GM12892 (cell line): ENCODE results near the gene NADSYN1.

Experiments used
- POLR2A ChIP-seq: IDR thresholded peaks from 2 replicates; pipeline ENCODE4 v1.6.1; 2011; ENCODE audit warnings: low read depth, low read length, control low read depth
- TAF1 ChIP-seq: IDR thresholded peaks from 2 replicates; pipeline ENCODE4 v1.6.1; 2011; ENCODE audit warnings: low read depth, mild to moderate bottlenecking, control low read depth, low read length, borderline replicate concordance

GRCh38 chr11:71443736-71444445 lies 9.1 kb upstream of the NADSYN1 start:
- TF ChIP-seq POLR2A (no peak), TAF1 (no peak)
